HG03196 (cell line): ENCODE measurements around the gene AMIGO1.

ENCODE experiments used
- ATAC-seq: cut with Tn5 transposase; IDR thresholded peaks from one replicate; pipeline ENCODE4 v1.9.1; 2021; ENCODE audit not compliant: unreplicated experiment

AMIGO1 gene

GRCh38 chr1:109503935-109504334, 5.6 kb downstream of the AMIGO1 start:
- ATAC-seq: no peak

DNA sequence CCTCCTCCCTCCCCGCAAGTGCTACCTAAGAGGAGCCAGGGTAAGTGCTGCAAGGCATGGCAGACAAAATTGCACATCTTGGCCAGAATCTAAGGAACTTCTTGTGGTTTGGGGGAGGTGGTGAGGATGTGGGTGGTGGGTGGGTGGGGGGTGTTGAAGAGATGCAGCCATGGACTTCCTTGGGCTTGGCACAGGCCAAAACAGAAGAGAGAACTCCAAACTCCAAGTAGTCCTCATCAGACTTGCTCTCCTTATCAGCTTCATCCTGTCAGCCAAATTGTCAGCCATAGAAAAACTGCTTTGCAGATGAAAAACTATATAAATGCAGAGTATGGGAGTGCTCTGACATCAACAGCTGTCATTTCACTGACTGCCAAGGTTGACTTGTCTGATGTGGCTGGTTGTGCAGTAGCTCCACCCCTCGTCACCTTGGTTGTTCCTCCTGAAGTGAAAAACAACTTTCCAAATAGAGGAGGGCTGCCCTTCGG, 7.1 kb downstream of the AMIGO1 start:
- ATAC-seq: no peak

DNA sequence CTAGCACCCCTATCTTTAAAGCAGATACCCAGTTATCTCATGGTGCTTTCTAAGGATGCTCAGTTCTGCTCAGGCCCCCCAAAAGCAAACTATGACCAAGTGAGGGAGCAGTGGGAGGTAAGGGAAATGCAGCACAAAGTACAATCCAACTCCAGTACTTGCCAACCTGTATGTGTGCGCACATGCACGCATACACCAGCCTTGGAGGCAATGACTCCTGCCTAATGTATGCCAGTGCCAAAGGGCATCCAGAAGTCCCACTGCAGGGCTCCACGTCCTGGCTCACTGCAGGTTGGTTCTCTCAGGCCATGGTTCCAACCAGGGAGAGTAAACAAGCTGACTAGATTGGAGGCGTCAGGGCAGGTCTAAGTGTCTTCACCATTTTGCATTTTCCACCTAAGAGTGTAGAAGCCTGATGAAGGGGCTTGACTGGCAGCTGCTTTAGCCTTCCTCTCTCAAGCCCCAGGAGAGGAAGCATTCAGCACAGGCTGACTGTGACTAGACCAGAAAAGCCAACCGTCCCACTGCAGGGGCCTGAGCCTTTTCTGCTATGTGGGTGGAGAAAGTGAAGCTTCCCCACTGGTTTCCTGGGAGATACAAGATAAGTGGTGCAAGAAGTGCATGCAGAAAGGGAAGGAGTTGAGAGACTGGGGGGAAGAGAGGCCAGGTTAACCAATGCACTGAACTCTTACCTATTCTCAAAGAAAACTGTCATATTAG, 7.7 kb downstream of the AMIGO1 start:
- no peak for ATAC-seq

GRCh38 chr1:109500941-109501381, 8.6 kb downstream of the AMIGO1 start:
- no peak for ATAC-seq

DNA sequence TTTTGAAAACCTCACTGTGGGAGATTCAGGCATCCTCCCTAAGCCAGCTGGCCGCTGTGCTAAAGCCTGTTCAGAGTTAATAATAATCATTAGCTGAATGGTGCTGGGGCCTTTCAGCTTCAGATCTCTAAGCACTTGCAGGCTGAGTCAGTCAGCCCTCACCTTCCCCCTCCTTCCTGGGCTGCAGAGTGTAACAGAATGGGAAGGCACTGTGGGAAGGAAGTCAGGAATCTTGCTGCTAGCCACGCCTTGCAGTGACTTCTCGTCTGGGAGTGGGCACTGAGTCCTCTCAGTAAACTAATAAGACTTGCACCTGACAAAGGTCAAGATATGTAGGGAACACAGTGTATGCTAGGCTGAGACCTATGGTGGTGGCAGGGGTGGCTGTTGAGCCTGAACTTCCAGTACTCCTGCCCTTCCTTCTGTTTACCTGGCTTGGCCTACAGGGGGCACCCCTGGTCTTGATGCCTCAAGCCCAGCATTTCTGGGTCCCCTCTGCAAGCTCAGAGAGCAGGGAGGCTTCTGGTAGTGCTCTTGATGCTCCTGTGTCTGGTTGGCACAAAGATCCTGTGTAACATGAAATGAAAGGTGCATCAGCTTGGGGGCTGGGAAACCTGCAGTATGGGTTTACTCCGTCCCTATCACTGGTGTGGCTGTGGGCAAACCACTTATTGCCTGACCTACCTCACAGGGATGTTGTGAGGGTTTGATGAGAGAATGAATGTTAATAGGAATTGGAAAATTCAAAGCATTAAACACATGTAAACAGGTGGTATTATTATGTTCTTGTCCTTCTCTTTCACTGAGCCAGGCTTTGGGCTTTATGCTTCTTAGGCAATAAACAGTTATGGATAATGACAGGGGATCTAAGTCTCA, 9.6 kb downstream of the AMIGO1 start:
- no peak for ATAC-seq

DNA sequence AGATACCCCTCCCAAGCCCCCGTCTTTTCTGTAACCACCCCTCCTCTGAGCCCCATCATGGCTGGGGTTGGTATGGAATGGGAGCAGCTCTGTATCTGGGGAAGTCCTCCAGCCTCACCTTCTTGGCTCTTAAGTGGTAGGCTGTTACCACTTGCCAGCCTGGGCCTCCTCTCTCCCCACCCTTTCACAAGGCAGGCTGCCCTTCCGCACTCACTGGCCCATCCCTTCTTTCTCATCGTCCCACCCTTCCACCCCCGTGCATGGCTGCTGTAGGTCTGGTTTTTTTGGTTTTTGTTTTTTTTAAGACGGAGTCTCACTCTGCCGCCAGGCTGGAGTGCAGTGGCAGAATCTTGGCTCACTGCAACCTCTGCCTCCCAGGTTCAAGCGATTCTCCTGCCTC, 10.4 kb downstream of the AMIGO1 start:
- ATAC-seq: no peak

GRCh38 chr1:109498161-109498801, 11.2 kb downstream of the AMIGO1 start:
- ATAC-seq: no peak

DNA sequence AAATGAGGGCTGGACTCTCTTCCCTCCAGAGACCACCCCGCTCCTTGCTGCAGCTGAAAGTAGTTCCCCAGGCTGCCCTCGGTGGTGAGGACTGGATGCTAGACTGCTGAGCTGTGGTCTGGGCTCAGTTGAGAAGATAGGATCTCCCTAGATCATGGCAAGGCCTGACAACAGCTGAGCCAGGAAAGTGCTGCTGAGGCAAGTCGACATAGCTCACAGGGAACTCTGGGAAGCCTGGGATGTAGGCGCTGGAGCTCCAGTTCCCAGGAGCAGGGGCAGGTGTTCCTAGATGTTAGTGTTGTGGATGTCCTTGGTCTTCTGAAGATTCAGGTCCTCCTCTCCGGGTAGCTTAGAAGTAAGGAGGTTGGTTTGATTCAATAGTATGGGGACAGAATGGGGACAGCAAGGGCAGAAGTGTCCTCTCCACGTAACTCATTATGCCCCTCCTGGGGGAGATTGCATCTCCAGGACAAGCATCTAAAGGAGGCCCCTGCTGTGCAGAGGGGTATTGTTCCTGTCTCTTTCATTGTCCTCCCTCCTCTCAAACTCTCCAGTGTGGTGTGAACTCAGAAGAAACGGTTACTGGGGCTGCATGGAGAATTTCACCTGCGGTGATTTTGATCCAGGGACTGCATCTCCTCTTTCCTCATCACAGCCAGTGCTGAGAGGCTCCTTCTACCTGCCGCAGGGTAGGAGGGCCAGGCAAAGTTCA, 11.9 kb downstream of the AMIGO1 start:
- no peak for ATAC-seq

DNA sequence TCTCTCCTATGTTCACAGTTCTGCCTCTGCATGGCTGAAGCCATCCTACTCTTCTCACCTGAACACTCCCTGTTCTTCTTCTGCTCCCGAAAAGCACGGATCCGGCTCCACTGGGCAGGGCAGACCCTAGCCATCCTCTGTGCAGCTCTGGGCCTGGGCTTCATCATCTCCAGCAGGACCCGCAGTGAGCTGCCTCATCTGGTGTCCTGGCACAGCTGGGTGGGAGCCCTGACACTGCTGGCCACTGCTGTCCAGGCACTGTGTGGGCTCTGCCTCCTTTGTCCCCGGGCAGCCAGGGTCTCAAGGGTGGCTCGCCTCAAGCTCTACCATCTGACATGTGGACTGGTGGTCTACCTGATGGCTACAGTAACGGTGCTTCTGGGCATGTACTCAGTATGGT, 13.8 kb downstream of the AMIGO1 start:
- no peak for ATAC-seq

DNA sequence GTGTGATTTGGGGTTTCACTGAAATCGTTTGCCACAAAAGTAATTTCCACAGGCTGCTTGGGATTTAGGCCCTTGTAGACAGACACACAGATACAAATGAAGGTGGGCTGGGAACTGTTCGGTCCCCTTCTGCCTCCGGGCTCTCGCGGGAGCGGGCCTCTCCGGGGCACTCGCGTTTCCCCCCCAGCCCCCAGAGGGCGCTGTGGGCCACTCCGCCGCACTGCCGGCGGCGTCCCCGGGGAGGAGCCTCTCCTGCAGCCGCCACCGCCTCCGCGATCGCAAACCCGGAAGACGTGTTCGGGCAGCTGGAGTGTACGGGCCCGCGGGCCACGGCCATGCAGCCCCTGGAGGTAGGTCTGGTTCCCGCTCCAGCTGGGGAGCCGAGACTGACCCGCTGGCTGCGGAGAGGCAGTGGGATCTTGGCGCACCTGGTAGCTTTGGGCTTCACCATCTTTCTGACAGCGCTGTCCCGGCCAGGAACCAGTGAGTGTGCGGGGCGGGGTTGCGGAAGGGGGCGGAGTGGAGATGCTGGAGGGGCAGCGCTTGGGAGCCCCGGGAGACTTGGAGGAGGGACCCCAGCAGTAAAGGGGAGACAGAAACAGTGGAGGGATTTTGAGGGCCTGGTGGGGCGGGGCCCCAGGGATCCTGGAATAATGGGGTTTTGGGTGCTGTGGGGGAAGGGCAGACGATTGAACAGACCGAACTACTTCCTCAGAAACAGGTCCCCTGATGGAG, 15.6 kb downstream of the AMIGO1 start, which contains the start of gene CYB561D1:
CYB561D1 (plus strand) TSS at position 290 of the 735 bp plus-strand sequence; CDS start at position 336, 46 bp downstream.
- peak; percentile 80 for ATAC-seq

DNA sequence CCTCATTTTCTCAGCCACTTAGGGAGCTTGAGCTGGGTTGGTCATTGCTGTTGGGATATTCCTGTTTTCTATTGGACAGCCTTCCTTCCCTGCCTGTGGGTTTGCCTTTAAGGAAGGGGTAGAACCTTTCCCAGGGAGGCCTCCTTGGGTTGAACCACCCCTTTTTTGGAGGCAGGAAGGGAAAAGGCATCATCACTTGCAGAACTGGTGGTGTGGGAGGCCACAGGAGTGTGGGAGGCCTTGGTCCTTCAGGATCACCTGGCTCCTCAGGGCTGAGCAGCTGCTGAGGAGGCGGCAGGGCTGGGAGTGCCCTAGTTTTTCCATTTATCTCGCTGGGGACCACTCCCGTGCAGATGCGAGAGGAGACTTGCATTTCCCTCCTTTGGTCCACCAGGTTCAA, 16.3 kb downstream of the AMIGO1 start:
- no peak for ATAC-seq

DNA sequence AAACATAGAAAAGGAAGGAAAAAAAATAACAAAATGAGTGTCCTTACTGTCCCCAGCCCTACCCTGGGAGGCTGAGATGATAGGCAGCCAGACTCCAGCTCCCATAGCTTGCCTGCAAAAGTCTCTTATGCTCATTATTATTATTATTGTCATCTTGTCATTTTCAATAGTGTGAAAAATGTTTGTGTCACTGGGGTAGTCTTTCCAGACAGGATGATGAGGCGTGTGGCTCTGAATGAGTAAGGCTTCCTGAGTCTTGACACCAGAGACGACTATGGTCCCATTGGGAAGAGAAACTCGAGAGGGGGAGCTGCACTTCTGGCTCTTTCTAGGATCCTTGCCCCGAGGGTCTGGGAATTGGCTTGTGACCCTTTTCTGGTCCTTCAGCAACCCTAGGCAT, 16.7 kb downstream of the AMIGO1 start:
- no peak for ATAC-seq

- ATAC-seq: no peak
Observed at GRCh38 chr1:109491372-109491771, 18.2 kb downstream of the AMIGO1 start.

DNA sequence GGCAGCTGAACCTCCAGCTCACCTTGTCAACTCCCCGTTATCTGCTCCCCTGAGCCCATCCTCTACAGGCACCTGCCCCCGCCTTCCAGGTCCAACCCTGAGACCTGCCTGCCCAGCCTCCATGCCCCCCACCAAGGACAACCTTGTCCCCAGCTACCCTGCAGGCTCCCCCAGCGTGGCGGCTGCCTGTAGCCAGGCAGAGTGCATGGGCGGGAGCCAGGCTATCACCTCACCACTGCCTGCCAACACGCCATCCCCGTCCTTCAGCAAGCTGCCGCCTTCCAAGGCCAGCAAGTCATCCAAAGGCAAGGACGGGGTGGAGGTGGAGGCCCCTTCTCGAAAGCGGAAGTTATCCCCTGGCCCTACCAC, 18.6 kb downstream of the AMIGO1 start:
- ATAC-seq: no peak

DNA sequence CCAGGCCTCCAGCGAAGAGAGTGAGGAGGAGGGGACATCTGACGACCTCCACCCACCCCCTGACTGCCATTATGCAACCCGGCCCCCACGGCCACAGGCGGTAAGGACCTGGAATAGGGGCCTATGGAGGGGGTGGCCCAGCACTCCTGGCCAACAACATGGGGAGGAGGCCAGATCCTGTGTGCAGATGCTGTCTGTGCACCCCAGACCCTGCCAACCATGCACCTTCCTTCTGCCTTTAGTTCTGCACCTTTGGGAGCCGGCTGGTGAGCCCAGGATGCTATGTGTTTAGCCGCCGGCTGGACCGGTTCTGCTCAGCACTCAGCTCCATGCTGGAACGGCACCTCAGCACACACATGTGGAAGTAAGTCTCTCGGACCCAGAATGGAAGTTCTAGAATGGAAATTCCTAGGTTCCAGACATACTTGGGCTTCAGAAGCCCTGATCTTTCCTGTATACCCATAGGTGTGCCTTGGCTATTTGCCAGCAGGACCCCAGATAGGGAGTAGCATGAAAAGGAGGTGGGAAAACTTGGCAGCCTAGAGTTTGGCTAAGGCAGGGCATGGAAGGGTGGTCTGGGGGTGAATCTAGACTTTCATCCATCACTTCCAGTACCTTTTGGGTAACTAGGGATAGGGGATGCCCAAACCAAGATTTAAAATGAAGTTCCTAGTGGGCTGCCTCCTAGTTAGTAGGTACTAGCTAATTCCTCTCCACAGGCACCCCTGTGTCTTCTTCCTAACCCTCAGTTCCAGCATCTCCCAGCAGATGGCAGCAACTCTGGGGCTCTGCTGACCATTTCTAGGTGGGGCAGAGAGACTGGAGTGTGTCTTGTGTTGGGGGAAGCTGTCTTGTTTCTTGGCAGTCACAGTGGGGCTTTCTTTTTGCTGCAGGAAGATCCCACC, 19.2 kb downstream of the AMIGO1 start:
- ATAC-seq: no peak

GRCh38 chr1:109488696-109489095, 20.8 kb downstream of the AMIGO1 start:
- ATAC-seq: no peak

GRCh38 chr1:109488201-109488600, 21.3 kb downstream of the AMIGO1 start:
- no peak for ATAC-seq

DNA sequence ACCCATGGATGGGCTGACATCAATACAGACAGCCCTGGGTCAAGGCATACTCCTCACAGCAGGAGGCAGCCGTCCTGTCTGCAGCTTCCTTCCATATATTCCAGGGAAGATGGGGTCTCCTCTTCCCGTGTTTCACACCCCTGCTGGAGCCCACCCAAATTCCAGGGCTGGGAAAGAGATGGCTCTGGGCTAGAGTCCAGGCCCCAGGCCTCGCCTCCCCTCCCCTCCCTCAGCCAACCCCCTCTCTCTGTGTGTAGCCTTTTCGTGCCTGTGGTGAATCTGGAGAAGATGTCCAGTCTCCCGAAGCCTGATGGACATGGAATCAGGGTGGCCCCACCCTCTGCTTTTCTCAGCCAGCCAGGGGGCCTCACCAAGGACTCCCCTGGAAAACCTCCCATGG, 22.3 kb downstream of the AMIGO1 start:
- no peak for ATAC-seq

- no peak for ATAC-seq
Observed at GRCh38 chr1:109485001-109485400, 24.5 kb downstream of the AMIGO1 start.
